ENCODE measurements around the gene SPATA24.

SPATA24 gene

DNA sequence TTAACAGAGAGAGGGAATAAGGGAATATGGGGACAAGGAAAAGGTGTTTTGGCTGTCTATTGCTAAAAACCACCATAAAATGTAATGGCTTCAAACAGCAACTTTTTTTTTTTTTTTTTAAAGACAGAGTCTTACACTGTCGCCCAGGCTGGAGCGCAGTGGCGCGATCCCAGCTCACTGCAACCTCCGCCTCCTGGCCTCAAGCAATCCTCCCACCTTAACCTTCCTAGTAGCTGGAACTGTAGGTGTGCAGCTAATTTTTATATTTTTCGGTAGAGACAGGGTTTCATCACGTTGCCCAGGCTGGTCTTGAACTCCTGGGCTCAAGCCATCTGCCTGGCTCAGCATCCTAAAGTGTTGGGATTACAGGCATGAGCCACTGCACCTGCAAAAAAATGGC is 4.3 kb upstream of the SPATA24 start:
- TF ChIP-seq, protein P1, sequence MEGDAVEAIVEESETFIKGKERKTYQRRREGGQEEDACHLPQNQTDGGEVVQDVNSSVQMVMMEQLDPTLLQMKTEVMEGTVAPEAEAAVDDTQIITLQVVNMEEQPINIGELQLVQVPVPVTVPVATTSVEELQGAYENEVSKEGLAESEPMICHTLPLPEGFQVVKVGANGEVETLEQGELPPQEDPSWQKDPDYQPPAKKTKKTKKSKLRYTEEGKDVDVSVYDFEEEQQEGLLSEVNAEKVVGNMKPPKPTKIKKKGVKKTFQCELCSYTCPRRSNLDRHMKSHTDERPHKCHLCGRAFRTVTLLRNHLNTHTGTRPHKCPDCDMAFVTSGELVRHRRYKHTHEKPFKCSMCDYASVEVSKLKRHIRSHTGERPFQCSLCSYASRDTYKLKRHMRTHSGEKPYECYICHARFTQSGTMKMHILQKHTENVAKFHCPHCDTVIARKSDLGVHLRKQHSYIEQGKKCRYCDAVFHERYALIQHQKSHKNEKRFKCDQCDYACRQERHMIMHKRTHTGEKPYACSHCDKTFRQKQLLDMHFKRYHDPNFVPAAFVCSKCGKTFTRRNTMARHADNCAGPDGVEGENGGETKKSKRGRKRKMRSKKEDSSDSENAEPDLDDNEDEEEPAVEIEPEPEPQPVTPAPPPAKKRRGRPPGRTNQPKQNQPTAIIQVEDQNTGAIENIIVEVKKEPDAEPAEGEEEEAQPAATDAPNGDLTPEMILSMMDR (IDR thresholded peaks at IDR 0.05; ENCODE audit: low read depth, low read length, missing control alignments), result no peak
- Histone ChIP-seq H3K4me3 (ENCODE audit: low read depth, low read length) (no peak overlapping the region), H3K36me3 (replicated peaks) (no peaks in the 10 kb centered on the region), H3K27ac (no peak overlapping the region), H3K27me3 (replicated peaks) (no peaks in the 10 kb centered on the region)
- no peak for DNase-seq
- in situ Hi-C loops (cut with HindIII; ENCODE audit: low pct_ligation_motif_present, low sequenced_read_pairs), result loop anchor here (25.0 kb wide), 1 partner anchor 354 kb away; no protein-coding TSS in a partner anchor

GRCh38 chr5:139407517-139407916 is 3.6 kb upstream of the SPATA24 start:
- no peak for DNase-seq
- in situ Hi-C loops (cut with HindIII; ENCODE audit: low pct_ligation_motif_present, low sequenced_read_pairs), result loop anchor here (25.0 kb wide), 1 partner anchor 355 kb away; no protein-coding TSS in a partner anchor
- no peaks in the 10 kb centered on the region for H3K27me3 ChIP-seq (replicated peaks)
- TF ChIP-seq, protein P1 (IDR thresholded peaks at IDR 0.05; ENCODE audit: low read depth, low read length, missing control alignments), result no peak
- no peak overlapping the region for H3K4me3 ChIP-seq (ENCODE audit: low read depth, low read length)
- H3K27ac ChIP-seq, result no peak overlapping the region
- H3K36me3 ChIP-seq (replicated peaks), result no peaks in the 10 kb centered on the region

- no peak overlapping the region for H3K27ac ChIP-seq
- in situ Hi-C loops (cut with HindIII; ENCODE audit: low pct_ligation_motif_present, low sequenced_read_pairs), result loop anchor here (25.0 kb wide), 1 partner anchor 355 kb away; no protein-coding TSS in a partner anchor
These were observed 3.1 kb upstream of the SPATA24 start for GRCh38 chr5:139406963-139407362.

GRCh38 chr5:139404484-139404840 is 573 bp upstream of the SPATA24 start:
- TF ChIP-seq, protein P1 (IDR thresholded peaks at IDR 0.05; ENCODE audit: low read depth, low read length, missing control alignments), result no peak
- in situ Hi-C loops (cut with HindIII; ENCODE audit: low pct_ligation_motif_present, low sequenced_read_pairs), result loop anchor here (25.0 kb wide), 1 partner anchor 358 kb away; no protein-coding TSS in a partner anchor
- no peak for DNase-seq
- Histone ChIP-seq H3K4me3 (ENCODE audit: low read depth, low read length) (peak overlapping the region; percentile 64), H3K36me3 (replicated peaks) (no peaks in the 10 kb centered on the region), H3K27me3 (replicated peaks) (no peaks in the 10 kb centered on the region), H3K27ac (peak overlapping the region; percentile 96)

More at GRCh38 chr5:139406963-139407362, 3.1 kb upstream of the SPATA24 start:
- H3K27me3 ChIP-seq (replicated peaks), result no peaks in the 10 kb centered on the region
- no peaks in the 10 kb centered on the region for H3K36me3 ChIP-seq (replicated peaks)
- DNase-seq, result no peak
- no peak overlapping the region for H3K4me3 ChIP-seq (ENCODE audit: low read depth, low read length)
- TF ChIP-seq, protein P1 (IDR thresholded peaks at IDR 0.05; ENCODE audit: low read depth, low read length, missing control alignments), result no peak

DNA sequence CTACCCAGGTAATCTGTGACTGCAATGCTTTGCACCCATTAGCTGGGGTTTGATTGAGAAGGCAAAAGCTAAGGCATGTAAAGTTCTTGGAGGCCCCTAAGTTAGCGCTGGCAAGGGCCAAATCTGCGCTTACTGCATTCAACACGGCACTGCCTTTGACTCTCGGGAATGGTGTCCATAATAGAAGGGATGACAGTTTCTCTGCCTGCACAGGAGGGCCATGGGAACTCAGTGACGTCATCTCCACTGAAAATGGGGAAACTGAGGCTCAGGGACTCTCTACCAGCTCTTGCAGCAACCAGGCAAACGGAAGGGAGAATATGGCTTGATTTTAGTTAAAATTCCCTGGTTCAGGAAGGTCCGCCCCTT is 487 bp downstream of the SPATA24 start:
- DNase-seq, result no peak
- TF ChIP-seq, protein P1 (IDR thresholded peaks at IDR 0.05; ENCODE audit: low read depth, low read length, missing control alignments), result no peak
- H3K4me3 ChIP-seq (ENCODE audit: low read depth, low read length), result peak overlapping the region; percentile 64
- H3K27ac ChIP-seq, result peak overlapping the region; percentile 96
- H3K36me3 ChIP-seq (replicated peaks), result no peaks in the 10 kb centered on the region
- no peaks in the 10 kb centered on the region for H3K27me3 ChIP-seq (replicated peaks)
- in situ Hi-C loops (cut with HindIII; ENCODE audit: low pct_ligation_motif_present, low sequenced_read_pairs), result loop anchor here (25.0 kb wide), 1 partner anchor 359 kb away; no protein-coding TSS in a partner anchor

GRCh38 chr5:139402561-139403158 is 1.2 kb downstream of the SPATA24 start:
- Histone ChIP-seq H3K36me3 (replicated peaks) (no peaks in the 10 kb centered on the region), H3K27ac (no peak overlapping the region), H3K27me3 (replicated peaks) (no peaks in the 10 kb centered on the region), H3K4me3 (ENCODE audit: low read depth, low read length) (no peak overlapping the region)
- no peak for DNase-seq
- TF ChIP-seq, protein P1 (IDR thresholded peaks at IDR 0.05; ENCODE audit: low read depth, low read length, missing control alignments), result peak; percentile 61
- in situ Hi-C loops (cut with HindIII; ENCODE audit: low pct_ligation_motif_present, low sequenced_read_pairs), result loop anchor here (25.0 kb wide), 1 partner anchor 360 kb away; no protein-coding TSS in a partner anchor

Measured in brain microvascular endothelial cell (primary cell).